AG09319 (cell line): Measurements from ENCODE around the gene DDA1.
"Not testable (repeated sequence)": the region's sequence is repeated elsewhere in the genome, so short reads cannot be mapped to it uniquely, and the experiment has no call there.

Source experiments
- DNase-seq: peaks from one replicate; pipeline ENCODE4 v3.0.0-alpha.2; 2010; ENCODE audit warnings: low read depth; ENCODE audit errors: extremely low read depth
- CTCF ChIP-seq: IDR thresholded peaks from 2 replicates; pipeline ENCODE4 v1.5.1; 2011; ENCODE audit warnings: low read depth, mild to moderate bottlenecking, inconsistent platforms, low read length, moderate library complexity

The DDA1 gene

GRCh38 chr19:17293605-17294004 lies 15.8 kb upstream of the DDA1 start:
- no peak for DNase-seq
- TF ChIP-seq CTCF = no peak

- TF ChIP-seq CTCF = no peak
- no peak for DNase-seq
Measured at GRCh38 chr19:17294051-17294891, 15.1 kb upstream of the DDA1 start.

GRCh38 chr19:17295551-17295950 lies 13.8 kb upstream of the DDA1 start:
- DNase-seq = not testable (repeated sequence)

- TF ChIP-seq CTCF = no peak; the same call in 1 of the 2 replicates
- DNase-seq = no peak
Measured at GRCh38 chr19:17296273-17296672, 13.1 kb upstream of the DDA1 start.

GRCh38 chr19:17296976-17297375 lies 12.4 kb upstream of the DDA1 start:
- DNase-seq = no peak
- no peak for TF ChIP-seq CTCF

- TF ChIP-seq CTCF = no peak
- DNase-seq = no peak
Measured at GRCh38 chr19:17300992-17301619, 8.3 kb upstream of the DDA1 start.

GRCh38 chr19:17302391-17303166 lies 6.8 kb upstream of the DDA1 start:
- no peak for DNase-seq
- TF ChIP-seq CTCF = no peak
